K562 (cell line): Measurements from ENCODE around the gene SPATS1. TPM values are rescaled to one million over a fixed set of nuclear protein-coding genes. Genes with fewer than 3 reads are reported as not detected.

Experiments
- ATAC-seq: fragments of 200-7000 bp; cut with Tn5 transposase; 3 replicates; pipeline ENCODE4 v1.9.1; 2020; ENCODE audit warnings: moderate library complexity
- BruUV-seq: library from RNA; stranded (reverse); fragments of 400-500 nt; replicated peaks from 2 replicates; lab custom pipeline; 2021; lab: Mats Ljungman, UMichigan
- CTCF ChIA-PET: fragments of 300-600 bp; formaldehyde crosslinking; extraction: SDS; loops from one replicate; lab custom pipeline; 2021; ENCODE audit warnings: low intra/inter-chr PET ratio; lab: Yijun Ruan, JAX
- POLR2A ChIA-PET: fragments of 300-600, 350-650 bp; sonication (Branson Sonifier 250); formaldehyde crosslinking; extraction: SDS; loops from one replicate; lab custom pipeline; 2021; ENCODE audit warnings: antibody characterized with exemption, inconsistent platforms; lab: Yijun Ruan, JAX
- DNase-seq, 4 experiments: peaks; one replicate each; pipeline versions ENCODE4 v3.0.0 to v3.0.0-alpha.2; 2011 to 2018; ENCODE audit warnings: low spot score in 3 of 4, mixed read lengths in 3 of 4; ENCODE audit errors: extremely low read depth in 1 of 4
- FAIRE-seq: peaks from 2 replicates; lab custom pipeline; 2011; peaks lifted over from hg19 to GRCh38; lab: Jason Lieb, UNC
- H2AFZ ChIP-seq: 2 replicates; pipeline ENCODE4 v1.6.0; 2011; ENCODE audit warnings: low read depth, low read length, control low read depth, inconsistent platforms
- H3K27ac ChIP-seq: fragments of 200-600 bp; 3 replicates; pipeline ENCODE4 v1.8.0; 2011; ENCODE audit warnings: low read depth, mild to moderate bottlenecking, control low read depth, inconsistent platforms, low read length, moderate library complexity, mixed read lengths; ENCODE audit errors: extremely low read depth
- H3K27me3 ChIP-seq, 2 experiments: fragments of 300-600 bp in 1 of 2; 2 replicates in 1 of 2; 3 replicates in 1 of 2; pipeline versions ENCODE4 v1.6.0 to v1.8.0; 2011; ENCODE audit warnings: inconsistent platforms in 2 of 2, low read length in 2 of 2, mild to moderate bottlenecking in 1 of 2, mixed read lengths in 1 of 2, moderate library complexity in 1 of 2; ENCODE audit not compliant: control insufficient read depth in 2 of 2, insufficient read depth in 2 of 2
- H3K36me3 ChIP-seq: fragments of 300-600 bp; 3 replicates; pipeline ENCODE4 v1.8.0; 2011; ENCODE audit warnings: mild to moderate bottlenecking, low read length, inconsistent platforms; ENCODE audit not compliant: control insufficient read depth, insufficient read depth
- H3K4me1 ChIP-seq, 2 experiments: fragments of 200-600 bp in 1 of 2; replicated peaks in 1 of 2; 2 replicates in 1 of 2; 3 replicates in 1 of 2; pipeline versions ENCODE4 v1.5.1 to v1.8.0; 2011; ENCODE audit warnings: inconsistent platforms in 2 of 2, low read length in 2 of 2, mild to moderate bottlenecking in 1 of 2, mixed read lengths in 1 of 2, moderate library complexity in 1 of 2; ENCODE audit not compliant: control insufficient read depth in 2 of 2, insufficient read depth in 2 of 2
- H3K4me2 ChIP-seq: 2 replicates; pipeline ENCODE4 v1.6.1; 2011; ENCODE audit warnings: low read length, control low read depth, inconsistent platforms, mixed read lengths; ENCODE audit not compliant: insufficient read depth
- H3K4me3 ChIP-seq: fragments of 200-600 bp; sonication (generic), shearing (Covaris generic); 2 replicates; pipeline ENCODE4 v1.5.1; 2016; ENCODE audit warnings: control low read depth, inconsistent platforms
- H3K79me2 ChIP-seq: fragments of 200-600 bp; 3 replicates; pipeline ENCODE4 v1.8.0; 2011; ENCODE audit warnings: low read length, inconsistent platforms; ENCODE audit not compliant: control insufficient read depth, insufficient read depth
- H3K9ac ChIP-seq, 2 experiments: 2 replicates each; pipeline versions ENCODE4 v1.6.0 to v1.6.1; 2011; ENCODE audit warnings: low read depth in 2 of 2, low read length in 2 of 2, control low read depth in 1 of 2, inconsistent platforms in 1 of 2, mild to moderate bottlenecking in 1 of 2, mixed read lengths in 1 of 2; ENCODE audit not compliant: insufficient read depth in 1 of 2
- H3K9me1 ChIP-seq: one replicate; pipeline ENCODE4 v1.6.0; 2011; ENCODE audit warnings: inconsistent platforms, mild to moderate bottlenecking, low read length, moderate library complexity; ENCODE audit not compliant: control insufficient read depth, insufficient read depth
- H3K9me3 ChIP-seq: replicated peaks from 2 replicates; pipeline ENCODE4 v1.5.1; 2011; ENCODE audit warnings: low read depth, low read length, inconsistent platforms; ENCODE audit not compliant: control insufficient read depth, insufficient read depth
- H4K20me1 ChIP-seq: replicated peaks from 2 replicates; pipeline ENCODE4 v1.6.1; 2011; ENCODE audit warnings: low read length, inconsistent platforms, mixed read lengths; ENCODE audit not compliant: control insufficient read depth, insufficient read depth
- BDP1 ChIP-seq: IDR thresholded peaks from 3 replicates; pipeline ENCODE4 v1.6.1; 2011; ENCODE audit not compliant: insufficient read length, insufficient read depth
- CCNT2 ChIP-seq: IDR thresholded peaks from 2 replicates; pipeline ENCODE4 v1.6.1; 2011; ENCODE audit warnings: borderline replicate concordance, low read depth, mild to moderate bottlenecking, moderate library complexity, mixed read lengths, low read length; ENCODE audit not compliant: insufficient read length; ENCODE audit errors: extremely low read depth
- CHD4 ChIP-seq: fragments of 200-600 bp; sonication (generic); IDR thresholded peaks from 3 replicates; pipeline ENCODE4 v1.6.1; 2012; ENCODE audit warnings: low read depth, mild to moderate bottlenecking, mixed read lengths, low read length, inconsistent platforms; ENCODE audit not compliant: insufficient read depth, insufficient replicate concordance, poor library complexity, severe bottlenecking
- CTBP1 ChIP-seq: fragments of 450-650 bp; IDR thresholded peaks from 2 replicates; pipeline ENCODE4 v1.6.1; 2016; ENCODE audit warnings: borderline replicate concordance
- EGR1 ChIP-seq: fragments of 450-650 bp; conservative IDR thresholded peaks from 2 replicates; pipeline ENCODE4 v1.6.1; 2017; ENCODE audit warnings: mild to moderate bottlenecking
- HDAC2 ChIP-seq: fragments of 450-650 bp; IDR thresholded peaks from 2 replicates; pipeline ENCODE4 v1.6.1; 2016; ENCODE audit warnings: mild to moderate bottlenecking
- MCM7 ChIP-seq, 2 experiments: fragments of 450-650 bp; IDR thresholded peaks; 2 replicates each; pipeline ENCODE4 v1.6.1; 2016 to 2018
- PHTF2 ChIP-seq: fragments of 250-450 bp; sonication (Bioruptor Pico); IDR thresholded peaks from 2 replicates; pipeline ENCODE4 v1.5.0; 2021; ENCODE audit warnings: mild to moderate bottlenecking
- POLR2AphosphoS5 ChIP-seq: IDR thresholded peaks from 2 replicates; pipeline ENCODE4 v1.6.1; 2011; ENCODE audit warnings: mild to moderate bottlenecking, low read depth, low read length, moderate library complexity; ENCODE audit not compliant: control insufficient read depth, insufficient read depth
- STAT6 ChIP-seq: sonication (generic); formaldehyde crosslinking; IDR thresholded peaks from 2 replicates; pipeline ENCODE4 v1.8.1; 2023; ENCODE audit warnings: mild to moderate bottlenecking, missing genetic modification reagents
- TBP ChIP-seq: optimal IDR thresholded peaks from 2 replicates; pipeline ENCODE3; 2011; ENCODE audit warnings: low read depth, low read length, improper control_type of control experiment
- ZNF561 ChIP-seq: fragments of 450-650 bp; formaldehyde crosslinking; conservative IDR thresholded peaks from 2 replicates; pipeline ENCODE4 v1.4.0; 2020; ENCODE audit warnings: mild to moderate bottlenecking, moderate library complexity
- ZNF609 ChIP-seq: sonication (generic); formaldehyde crosslinking; IDR thresholded peaks from 2 replicates; pipeline ENCODE4 v1.8.1; 2023; ENCODE audit warnings: missing genetic modification reagents, mild to moderate bottlenecking, borderline replicate concordance
- ZNF830 ChIP-seq: fragments of 250-450 bp; sonication (Bioruptor Pico); IDR thresholded peaks from 2 replicates; pipeline ENCODE4 v1.5.0; 2021; ENCODE audit warnings: mild to moderate bottlenecking
- WGBS: fragments of 100-300 bp; shearing (Covaris generic); methylation state at CpG from one replicate; pipeline ENCODE4 v1.1.6; 2016; ENCODE audit warnings: low coverage, mixed read lengths; ENCODE audit not compliant: insufficient coverage; ENCODE audit errors: missing lambda C conversion rate; 5-methylcytosine and 5-hydroxymethylcytosine counted together
- in situ Hi-C: fragments of 300-500 bp; cut with MboI; formaldehyde crosslinking; loops from 4 replicates; pipeline ENCODE4 v1.15.0; 2018; ENCODE audit warnings: inconsistent platforms, mixed read lengths
- intact Hi-C: fragments of 100-400 bp; cut with micrococcal nuclease; formaldehyde crosslinking; loops from 2 replicates; pipeline ENCODE4 v1.14.2; 2022
- polyA plus RNA-seq, 8 experiments: library from polyadenylated mRNA; depleted of rRNA in 4 of 8; stranded (reverse) in 5 of 8; unstranded in 3 of 8; fragments of >200 nt; fragmentation: Nextera tagmentation in 2 of 8; fragmentation: Illumina TruSeq in 1 of 8; extraction: Ambion mirVana in 2 of 8; extraction: Trizol in 1 of 8; gene quantifications; 2 replicates each; pipeline versions ENCODE4 v1.2.1 to v1.2.3, GENCODE V29; 2011 to 2014; ENCODE audit warnings: inconsistent platforms in 1 of 8, missing spikeins in 1 of 8
- total RNA-seq, 7 experiments: library from RNA; depleted of rRNA in 6 of 7; stranded (reverse); fragments of >200 nt in 6 of 7; fragmentation: Illumina TruSeq in 2 of 7; extraction: Trizol in 2 of 7; gene quantifications; 2 replicates each; pipeline versions ENCODE4 v1.2.1 to v1.2.3, GENCODE V29; 2011 to 2021; ENCODE audit warnings: low replicate concordance in 1 of 7
- TF ChIP-seq, protein P1 (sequence below): fragments of 250-450 bp; sonication (Bioruptor Pico); IDR thresholded peaks from 2 replicates; pipeline ENCODE4 v1.8.0; 2022; ENCODE audit warnings: inconsistent platforms, mild to moderate bottlenecking, moderate library complexity, borderline replicate concordance

SPATS1 gene
- total and polyA plus RNA-seq, 9 of the 15 experiments (the other 6 are each of a cell fraction or from before 2014, with no cell fraction given), result not detected

GRCh38 chr6:44375071-44375470, 32.6 kb downstream of the SPATS1 start:
- ChIA-PET CTCF (interaction anchor here (0.6 kb wide), 1 partner anchor 55 kb away, joined by 5 read pairs; no protein-coding TSS in a partner anchor), POLR2A (interaction anchor here (0.6 to 2.2 kb wide), 5 partner anchors 12 to 1193 kb away, joined by 3 to 7 read pairs (median 3); partner anchors contain the start of genes CDC5L and CUL9)
- H3K36me3 ChIP-seq, result no peaks in the 10 kb centered on the region
- BruUV-seq, result no TSS peak
- WGBS, result 6% methylated on average over 3 of the region's 3 CpGs
- FAIRE-seq, result no peak
- no peak overlapping the region for H3K4me3 ChIP-seq
- H3K4me2 ChIP-seq, result no peak overlapping the region
- DNase-seq, result no peak
- no peaks in the 10 kb centered on the region for H3K79me2 ChIP-seq
- H3K9ac ChIP-seq, result no peak overlapping the region
- H3K27me3 ChIP-seq, result peaks cover 19 to 24% of the 10 kb centered on the region in 2 experiments
- TF ChIP-seq HDAC2 (no peak), ZNF609 (CRISPR knock-in tag) (no peak), CTBP1 (no peak), PHTF2 (CRISPR knock-in tag) (no peak), ZNF830 (CRISPR knock-in tag) (no peak), CHD4 (no peak), STAT6 (no peak), EGR1 (no peak), POLR2AphosphoS5 (no peak), MCM7 (IDR thresholded peaks at IDR 0.05) (no peak), ZNF561 (no peak), TBP (no peak), BDP1 (no peak), CCNT2 (no peak)
- TF ChIP-seq, protein P1, sequence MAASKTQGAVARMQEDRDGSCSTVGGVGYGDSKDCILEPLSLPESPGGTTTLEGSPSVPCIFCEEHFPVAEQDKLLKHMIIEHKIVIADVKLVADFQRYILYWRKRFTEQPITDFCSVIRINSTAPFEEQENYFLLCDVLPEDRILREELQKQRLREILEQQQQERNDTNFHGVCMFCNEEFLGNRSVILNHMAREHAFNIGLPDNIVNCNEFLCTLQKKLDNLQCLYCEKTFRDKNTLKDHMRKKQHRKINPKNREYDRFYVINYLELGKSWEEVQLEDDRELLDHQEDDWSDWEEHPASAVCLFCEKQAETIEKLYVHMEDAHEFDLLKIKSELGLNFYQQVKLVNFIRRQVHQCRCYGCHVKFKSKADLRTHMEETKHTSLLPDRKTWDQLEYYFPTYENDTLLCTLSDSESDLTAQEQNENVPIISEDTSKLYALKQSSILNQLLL (CRISPR knock-in tag), result no peak
- no peak overlapping the region for H3K27ac ChIP-seq
- no peak overlapping the region for H2AFZ ChIP-seq
- H4K20me1 ChIP-seq, result no peaks in the 10 kb centered on the region
- no peaks in the 10 kb centered on the region; a peak in 1 of 5 replicates for H3K4me1 ChIP-seq
- intact Hi-C loops (no loop called here), in situ Hi-C loops (no loop called here)
- ATAC-seq, result no peak
- no peaks in the 10 kb centered on the region for H3K9me3 ChIP-seq
- no peaks in the 10 kb centered on the region for H3K9me1 ChIP-seq
